Neural cell (in vitro differentiated cells): ENCODE results near the gene ACER1. TPM values are rescaled to one million over a fixed set of nuclear protein-coding genes. Genes with fewer than 3 reads are reported as not detected.

Experiments
- H2AFZ ChIP-seq: fragments of 200-600, 300-800 bp; sonication (generic), shearing (Covaris generic); 2 replicates; pipeline ENCODE4 v1.6.0; 2014; ENCODE audit warnings: low read depth, mild to moderate bottlenecking, antibody characterized with exemption, low read length, moderate library complexity
- H3F3A ChIP-seq: fragments of 200-600 bp; shearing (Covaris generic); 2 replicates; pipeline ENCODE4 v1.6.1; 2016; ENCODE audit warnings: mild to moderate bottlenecking, moderate library complexity, mixed read lengths, antibody characterized with exemption, low read length; ENCODE audit not compliant: insufficient read depth, poor library complexity, severe bottlenecking
- H3K27ac ChIP-seq: fragments of 200-600, 300-800 bp; sonication (generic), shearing (Covaris generic); 2 replicates; pipeline ENCODE4 v1.5.1; 2014; ENCODE audit warnings: mild to moderate bottlenecking, low read length, moderate library complexity
- H3K27me3 ChIP-seq: fragments of 300-800, 200-600 bp; sonication (generic), shearing (Covaris generic); 2 replicates; pipeline ENCODE4 v1.6.0; 2014; ENCODE audit warnings: mild to moderate bottlenecking, low read depth, low read length, moderate library complexity; ENCODE audit not compliant: insufficient read depth
- H3K36me3 ChIP-seq: fragments of 300-800, 200-600 bp; sonication (generic), shearing (Covaris generic); 2 replicates; pipeline ENCODE4 v1.5.1; 2014; ENCODE audit warnings: mild to moderate bottlenecking, antibody characterized with exemption, low read length, moderate library complexity; ENCODE audit not compliant: insufficient read depth
- H3K4me2 ChIP-seq: fragments of 300-800, 200-600 bp; sonication (generic), shearing (Covaris generic); 2 replicates; pipeline ENCODE4 v1.6.0; 2014; ENCODE audit warnings: mild to moderate bottlenecking, low read length
- H3K4me3 ChIP-seq: fragments of 300-800, 200-600 bp; sonication (generic), shearing (Covaris generic); 2 replicates; pipeline ENCODE4 v1.5.1; 2014; ENCODE audit warnings: mild to moderate bottlenecking, low read length, moderate library complexity
- H3K79me2 ChIP-seq: fragments of 200-600 bp; shearing (Covaris generic); replicated peaks from 2 replicates; pipeline ENCODE4 v1.6.0; 2014; ENCODE audit warnings: mild to moderate bottlenecking, low read length, moderate library complexity; ENCODE audit not compliant: insufficient read depth
- H3K9ac ChIP-seq: fragments of 300-800, 200-600 bp; sonication (generic), shearing (Covaris generic); 2 replicates; pipeline ENCODE4 v1.6.1; 2016; ENCODE audit warnings: mild to moderate bottlenecking, low read length, mixed read lengths
- H3K9me2 ChIP-seq: fragments of 200-600 bp; shearing (Covaris generic); 2 replicates; pipeline ENCODE4 v1.6.1; 2016; ENCODE audit warnings: mild to moderate bottlenecking, low read length, mixed read lengths; ENCODE audit not compliant: insufficient read depth
- H3K9me3 ChIP-seq: fragments of 200-600, 300-800 bp; sonication (generic), shearing (Covaris generic); 2 replicates; pipeline ENCODE4 v1.6.1; 2016; ENCODE audit warnings: mild to moderate bottlenecking, mixed run types, low read length, moderate library complexity, mixed read lengths
- H4K20me1 ChIP-seq: fragments of 200-600 bp; shearing (Covaris generic); 2 replicates; pipeline ENCODE4 v1.6.1; 2016; ENCODE audit warnings: mild to moderate bottlenecking, mixed run types; ENCODE audit not compliant: insufficient read depth
- CTCF ChIP-seq: fragments of 450-650 bp; IDR thresholded peaks from 2 replicates; pipeline ENCODE4 v1.5.1; 2014; ENCODE audit warnings: antibody characterized with exemption, mild to moderate bottlenecking, moderate library complexity; ENCODE audit not compliant: poor library complexity, severe bottlenecking
- EP300 ChIP-seq: fragments of 450-650 bp; conservative IDR thresholded peaks from 2 replicates; pipeline ENCODE4 v1.6.1; 2014; ENCODE audit warnings: antibody characterized with exemption, mild to moderate bottlenecking, moderate library complexity; ENCODE audit not compliant: poor library complexity, severe bottlenecking
- EZH2 ChIP-seq: fragments of 200-600, 300-800 bp; shearing (Covaris generic), sonication (generic); IDR thresholded peaks from 2 replicates; pipeline ENCODE4 v1.6.1; 2014; ENCODE audit warnings: antibody characterized with exemption, low read length, borderline replicate concordance, mild to moderate bottlenecking; ENCODE audit not compliant: insufficient read depth, poor library complexity, severe bottlenecking
- MXI1 ChIP-seq: fragments of 450-650 bp; conservative IDR thresholded peaks from 2 replicates; pipeline ENCODE4 v1.6.1; 2014; ENCODE audit warnings: antibody characterized with exemption, mild to moderate bottlenecking; ENCODE audit not compliant: poor library complexity, severe bottlenecking
- POLR2AphosphoS5 ChIP-seq: IDR thresholded peaks from 2 replicates; pipeline ENCODE4 v1.6.1; 2012
- RAD21 ChIP-seq: fragments of 450-650 bp; conservative IDR thresholded peaks from 2 replicates; pipeline ENCODE4 v1.6.1; 2014; ENCODE audit warnings: antibody characterized with exemption, mild to moderate bottlenecking, moderate library complexity
- REST ChIP-seq: IDR thresholded peaks from 2 replicates; pipeline ENCODE4 v1.6.1; 2012; ENCODE audit warnings: borderline replicate concordance
- SMC3 ChIP-seq: fragments of 450-650 bp; conservative IDR thresholded peaks from 2 replicates; pipeline ENCODE4 v1.6.1; 2014; ENCODE audit warnings: antibody characterized with exemption, mild to moderate bottlenecking, moderate library complexity; ENCODE audit not compliant: poor library complexity
- TAF1 ChIP-seq: IDR thresholded peaks from 2 replicates; pipeline ENCODE4 v1.6.1; 2012; ENCODE audit warnings: low read depth
- polyA plus RNA-seq: library from polyadenylated mRNA; depleted of rRNA; stranded (reverse); fragments of >200 nt; gene quantifications from 2 replicates; pipeline ENCODE4 v1.2.3, GENCODE V29; 2014

The ACER1 gene
- polyA plus RNA-seq, 1 donor from 2014 or later = not detected

GRCh38 chr19:6354098-6354674 lies 20.8 kb upstream of the ACER1 start:
- TF ChIP-seq MXI1 (no peak), EP300 (no peak), TAF1 (no peak), POLR2AphosphoS5 (no peak)
- Histone ChIP-seq H3K27ac (no peak overlapping the region), H3K36me3 (no peaks in the 10 kb centered on the region), H3K9me2 (no peaks in the 10 kb centered on the region), H2AFZ (no peak overlapping the region), H3K27me3 (no peaks in the 10 kb centered on the region), H3K9me3 (no peaks in the 10 kb centered on the region), H3K4me3 (no peak overlapping the region), H4K20me1 (no peaks in the 10 kb centered on the region), H3K4me2 (no peak overlapping the region), H3K79me2 (no peaks in the 10 kb centered on the region), H3F3A (no peaks in the 10 kb centered on the region), H3K9ac (no peak overlapping the region)

- Histone ChIP-seq H2AFZ (no peak overlapping the region), H3K9me3 (no peaks in the 10 kb centered on the region), H3K9ac (no peak overlapping the region), H4K20me1 (no peaks in the 10 kb centered on the region), H3K27ac (no peak overlapping the region), H3K4me3 (no peak overlapping the region), H3K9me2 (no peaks in the 10 kb centered on the region), H3K36me3 (no peaks in the 10 kb centered on the region), H3K4me2 (no peak overlapping the region), H3F3A (no peaks in the 10 kb centered on the region), H3K79me2 (no peaks in the 10 kb centered on the region), H3K27me3 (no peaks in the 10 kb centered on the region)
- TF ChIP-seq RAD21 (no peak), EZH2 (no peak), SMC3 (no peak), EP300 (no peak), REST (no peak), CTCF (no peak), TAF1 (no peak), MXI1 (no peak), POLR2AphosphoS5 (no peak)
Observed at GRCh38 chr19:6352381-6353165, 19.2 kb upstream of the ACER1 start.
